NB4 (cell line): ENCODE measurements around the gene PRR19.

Experiments used
- CTCF ChIP-seq: IDR thresholded peaks from one replicate; pipeline ENCODE4 v1.5.1; 2012; ENCODE audit warnings: low read depth, low read length
- MYC ChIP-seq: IDR thresholded peaks from 2 replicates; pipeline ENCODE4 v1.6.1; 2011; ENCODE audit warnings: low read depth, low read length
- POLR2A ChIP-seq: IDR thresholded peaks from 2 replicates; pipeline ENCODE4 v1.6.1; 2011; ENCODE audit warnings: mild to moderate bottlenecking; ENCODE audit not compliant: insufficient read length; ENCODE audit errors: extremely low read depth

DNA sequence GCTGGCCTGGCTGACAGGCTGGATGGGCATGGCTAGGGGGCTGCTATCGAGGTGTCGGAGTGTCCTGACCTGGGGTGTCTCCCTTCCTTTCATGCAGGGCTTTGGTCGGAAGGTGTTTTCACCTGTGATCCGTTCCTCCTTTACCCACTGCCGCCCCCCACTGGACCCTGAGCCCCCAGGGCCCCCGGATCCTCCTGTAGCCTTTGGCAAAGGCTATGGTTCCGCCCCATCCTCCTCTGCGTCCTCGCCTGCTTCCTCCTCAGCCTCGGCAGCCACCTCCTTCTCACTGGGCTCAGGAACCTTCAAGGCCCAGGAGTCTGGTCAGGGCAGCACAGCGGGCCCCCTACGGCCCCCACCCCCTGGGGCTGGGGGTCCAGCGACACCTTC lies 11.8 kb upstream of the PRR19 start:
- no peak for TF ChIP-seq CTCF
- no peak for TF ChIP-seq MYC
- TF ChIP-seq POLR2A = no peak
